Thyroid gland (tissue), 4 donors: Measurements from ENCODE around the gene ARID5A. TPM values are rescaled to one million over a fixed set of nuclear protein-coding genes. Genes with fewer than 3 reads are reported as not detected.
"Not testable (repeated sequence)": the region's sequence is repeated elsewhere in the genome, so short reads cannot be mapped to it uniquely, and the experiment has no call there.

ENCODE experiments used
- DNase-seq, 2 donors: peaks; one replicate each; pipeline ENCODE4 v3.0.0-alpha.2; 2019
- H3K27ac ChIP-seq, 3 donors: fragments of 200-600 bp; sonication (generic); 1 replicate in 2 of 3; 2 replicates in 1 of 3; pipeline ENCODE4 v1.5.1; 2016 to 2019; ENCODE audit warnings: mild to moderate bottlenecking in 1 of 3, moderate library complexity in 1 of 3
- H3K27me3 ChIP-seq: fragments of 200-600 bp; sonication (generic); one replicate; pipeline ENCODE4 v1.5.1; 2019
- H3K36me3 ChIP-seq, 2 donors: fragments of 200-600 bp; sonication (generic); one replicate each; pipeline ENCODE4 v1.5.1; 2016 to 2019
- H3K4me1 ChIP-seq, 2 donors: fragments of 200-600 bp; sonication (generic); one replicate each; pipeline ENCODE4 v1.5.1; 2017 to 2019
- H3K4me3 ChIP-seq, 3 donors: fragments of 200-600 bp; sonication (generic); replicated peaks in 1 of 3; 1 replicate in 2 of 3; 2 replicates in 1 of 3; pipeline ENCODE4 v1.5.1; 2016; ENCODE audit warnings: mild to moderate bottlenecking in 1 of 3
- H3K9me3 ChIP-seq: fragments of 200-600 bp; sonication (generic); one replicate; pipeline ENCODE4 v1.5.1; 2017
- POLR2A ChIP-seq, 2 donors: fragments of 450-650 bp; IDR thresholded peaks; one replicate each; pipeline ENCODE4 v1.6.1; 2017; ENCODE audit warnings: antibody characterized with exemption in 2 of 2, mild to moderate bottlenecking in 2 of 2, moderate library complexity in 1 of 2
- WGBS, 2 donors: methylation state at CpG; one replicate each; pipeline ENCODE4 v1.1.5; 2017; 5-methylcytosine and 5-hydroxymethylcytosine counted together
- intact Hi-C: fragments of 100-400 bp; cut with DNase I; formaldehyde crosslinking; loops from one replicate; pipeline ENCODE4 v1.15.1; 2023
- total RNA-seq, 4 donors: library from RNA; depleted of rRNA; stranded (reverse); fragments of >200 nt; gene quantifications; one replicate each; pipeline ENCODE4 v1.2.3, GENCODE V29; 2016
- TF ChIP-seq, protein P1 (sequence below), 6 experiments: fragments of 200-600 bp in 3 of 6; fragments of 450-650 bp in 3 of 6; sonication (generic) in 3 of 6; IDR thresholded peaks; one replicate each; pipeline ENCODE4 v1.5.1; 2016 to 2019; ENCODE audit warnings: antibody characterized with exemption in 6 of 6, mild to moderate bottlenecking in 2 of 6, inconsistent platforms in 1 of 6, moderate library complexity in 1 of 6

Gene ARID5A
- total RNA-seq, 4 donors from 2014 or later, result 9.2 to 29.3 (median 20.0) TPM

DNA sequence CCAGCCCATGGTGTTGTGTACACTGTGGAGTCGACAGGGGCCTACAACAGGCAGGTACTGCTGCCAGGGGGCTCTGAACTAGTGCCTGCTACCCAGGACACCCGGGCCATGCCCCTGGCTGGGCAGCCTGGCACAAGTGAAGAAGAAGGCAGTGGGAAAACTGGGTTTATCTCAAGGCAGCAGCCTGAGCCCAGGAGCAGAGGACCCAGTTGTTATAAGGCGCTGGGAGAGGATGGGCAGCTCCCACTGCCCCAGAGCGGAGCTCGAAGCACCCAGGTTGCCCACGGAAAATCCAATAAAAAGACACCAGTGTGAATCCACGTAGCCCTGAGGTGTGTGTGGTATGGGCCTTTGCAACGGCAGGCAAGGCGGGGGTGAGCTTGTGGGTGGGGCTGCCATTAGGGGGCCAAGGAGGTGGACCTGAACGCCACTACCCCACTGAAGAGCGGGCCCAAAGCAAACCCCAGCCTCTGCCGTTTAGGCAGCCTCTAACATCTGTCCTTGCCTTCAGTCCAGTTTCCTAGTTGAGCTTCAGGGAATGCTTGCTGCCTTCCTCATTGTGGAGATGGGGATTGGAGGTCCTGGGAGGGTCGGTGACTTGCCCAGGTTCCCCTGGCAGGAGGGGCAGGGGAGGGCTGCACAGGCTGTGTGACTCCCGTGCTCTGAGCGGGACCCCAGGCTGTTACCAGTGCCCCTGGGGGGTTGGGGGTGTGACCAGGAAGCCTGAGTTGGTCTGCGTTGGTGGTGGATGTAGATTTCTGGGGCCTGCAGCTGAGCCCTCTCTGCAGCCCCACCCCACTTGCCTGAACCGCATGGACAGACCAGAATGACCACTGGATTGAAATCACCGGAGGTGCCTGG lies 16.0 kb downstream of the ARID5A start:
- no peak for DNase-seq
- intact Hi-C loops, result no loop called here
- WGBS, 2 donors, result 87 to 91% methylated on average over 15 to 16 of the region's 18 CpGs

DNA sequence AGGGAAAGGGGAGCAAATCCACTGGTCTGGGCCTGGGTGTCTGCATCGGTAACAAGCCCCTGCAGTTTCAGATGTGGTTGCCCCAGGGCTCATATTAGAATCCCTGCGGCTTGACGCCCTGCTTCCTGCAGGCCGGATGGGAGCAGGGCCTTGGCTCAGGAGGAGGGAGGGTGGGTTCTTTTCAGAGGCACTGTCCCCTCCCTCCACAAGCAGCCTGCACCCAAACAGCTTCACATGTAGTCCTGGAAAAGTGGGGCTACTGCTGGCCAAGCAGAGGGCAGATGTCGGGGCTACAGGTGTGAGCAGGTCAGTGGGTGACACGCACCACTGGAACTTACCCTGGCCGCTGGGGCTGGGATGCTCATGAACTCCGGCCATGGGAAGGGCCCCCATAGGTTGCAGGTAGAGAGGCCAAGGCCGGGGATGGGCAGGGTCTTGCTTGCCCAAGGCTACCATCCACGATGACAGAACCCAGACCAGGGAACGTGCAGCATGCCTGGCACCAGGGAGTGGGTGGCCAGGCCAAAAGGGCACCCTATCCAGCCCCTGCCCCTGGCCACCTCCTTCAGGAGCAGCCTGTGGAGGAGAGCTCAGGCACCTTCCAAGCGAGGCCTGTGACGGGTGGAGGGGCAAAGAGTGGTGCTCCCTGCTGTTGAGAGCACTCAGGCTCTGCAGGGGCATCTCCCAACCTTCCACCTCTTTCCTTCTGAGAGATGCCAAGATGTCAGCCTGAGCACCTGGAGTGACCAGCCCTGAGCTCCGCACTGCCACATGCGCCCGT lies 16.8 kb downstream of the ARID5A start:
- TF ChIP-seq, protein P1, sequence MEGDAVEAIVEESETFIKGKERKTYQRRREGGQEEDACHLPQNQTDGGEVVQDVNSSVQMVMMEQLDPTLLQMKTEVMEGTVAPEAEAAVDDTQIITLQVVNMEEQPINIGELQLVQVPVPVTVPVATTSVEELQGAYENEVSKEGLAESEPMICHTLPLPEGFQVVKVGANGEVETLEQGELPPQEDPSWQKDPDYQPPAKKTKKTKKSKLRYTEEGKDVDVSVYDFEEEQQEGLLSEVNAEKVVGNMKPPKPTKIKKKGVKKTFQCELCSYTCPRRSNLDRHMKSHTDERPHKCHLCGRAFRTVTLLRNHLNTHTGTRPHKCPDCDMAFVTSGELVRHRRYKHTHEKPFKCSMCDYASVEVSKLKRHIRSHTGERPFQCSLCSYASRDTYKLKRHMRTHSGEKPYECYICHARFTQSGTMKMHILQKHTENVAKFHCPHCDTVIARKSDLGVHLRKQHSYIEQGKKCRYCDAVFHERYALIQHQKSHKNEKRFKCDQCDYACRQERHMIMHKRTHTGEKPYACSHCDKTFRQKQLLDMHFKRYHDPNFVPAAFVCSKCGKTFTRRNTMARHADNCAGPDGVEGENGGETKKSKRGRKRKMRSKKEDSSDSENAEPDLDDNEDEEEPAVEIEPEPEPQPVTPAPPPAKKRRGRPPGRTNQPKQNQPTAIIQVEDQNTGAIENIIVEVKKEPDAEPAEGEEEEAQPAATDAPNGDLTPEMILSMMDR (IDR thresholded peaks at IDR 0.05), result no peak
- no peak for TF ChIP-seq POLR2A (IDR thresholded peaks at IDR 0.05)
- intact Hi-C loops, result no loop called here
- peaks cover 8 to 11% of the 10 kb centered on the region in 2 donors for H3K36me3 ChIP-seq
- H3K9me3 ChIP-seq, result no peaks in the 10 kb centered on the region
- H3K27me3 ChIP-seq, result no peaks in the 10 kb centered on the region
- no peak for DNase-seq
- no peak overlapping the region for H3K4me3 ChIP-seq
- no peaks in the 10 kb centered on the region for H3K4me1 ChIP-seq
- H3K27ac ChIP-seq, result no peak overlapping the region
- WGBS, 2 donors, result 88 to 94% methylated on average over 14 to 16 of the region's 16 CpGs

More for the DNA sequence above, 16.0 kb downstream of the ARID5A start:
- Histone ChIP-seq H3K36me3 (peaks cover 8 to 11% of the 10 kb centered on the region in 2 donors), H3K9me3 (no peaks in the 10 kb centered on the region), H3K4me1 (no peaks in the 10 kb centered on the region), H3K27me3 (no peaks in the 10 kb centered on the region), H3K4me3 (no peak overlapping the region), H3K27ac (no peak overlapping the region)
- TF ChIP-seq, protein P1 (IDR thresholded peaks at IDR 0.05), result no peak
- no peak for TF ChIP-seq POLR2A (IDR thresholded peaks at IDR 0.05)

GRCh38 chr2:96553957-96554292 lies 17.4 kb downstream of the ARID5A start:
- H3K27me3 ChIP-seq, H3K9me3 ChIP-seq, H3K4me3 ChIP-seq, H3K27ac ChIP-seq, DNase-seq, intact Hi-C loops, H3K4me1 ChIP-seq: not testable (repeated sequence)
- H3K36me3 ChIP-seq, result peaks cover 8 to 11% of the 10 kb centered on the region in 2 donors
- 36 to 46% methylated on average over 9 of the region's 9 CpGs for WGBS, 2 donors

GRCh38 chr2:96554293-96555145 lies 18.0 kb downstream of the ARID5A start:
- Histone ChIP-seq H3K27ac (no peak overlapping the region), H3K4me3 (no peak overlapping the region), H3K27me3 (no peaks in the 10 kb centered on the region), H3K9me3 (no peaks in the 10 kb centered on the region), H3K4me1 (no peaks in the 10 kb centered on the region), H3K36me3 (peaks cover 8 to 11% of the 10 kb centered on the region in 2 donors)
- intact Hi-C loops, result no loop called here
- peak; percentile 54 to 71 for DNase-seq
- TF ChIP-seq, protein P1 (IDR thresholded peaks at IDR 0.05), result peak; percentile 72 to 95 (median 82)
- TF ChIP-seq POLR2A (IDR thresholded peaks at IDR 0.05), result no peak
- 43 to 58% methylated on average over 18 to 35 of the region's 35 CpGs for WGBS, 2 donors

DNA sequence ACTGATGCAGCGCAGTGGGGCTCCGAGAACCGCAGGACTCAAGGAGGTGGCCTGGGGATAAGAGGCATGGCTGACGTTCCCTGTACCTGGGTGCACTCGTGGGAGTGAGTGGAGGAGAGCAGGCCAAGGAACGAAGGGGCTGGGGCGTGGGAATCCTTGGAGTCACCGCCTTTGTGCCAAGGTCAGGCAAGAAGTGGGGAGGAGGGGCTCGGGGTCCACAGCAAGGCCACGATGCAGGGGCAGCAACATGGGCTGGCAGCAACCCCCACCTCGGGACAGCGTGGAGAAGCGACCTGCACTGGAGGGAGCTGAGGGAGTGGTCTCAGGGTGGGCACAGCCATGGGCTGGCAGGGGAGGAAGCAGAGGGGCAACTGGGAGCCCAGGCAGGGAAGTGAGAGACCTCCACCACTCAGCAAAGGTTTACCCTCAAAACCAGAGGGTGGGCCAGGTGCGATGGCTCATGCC lies 18.6 kb downstream of the ARID5A start:
- H3K27me3 ChIP-seq, result no peaks in the 10 kb centered on the region
- 78 to 84% methylated on average over 14 of the region's 14 CpGs for WGBS, 2 donors
- no peaks in the 10 kb centered on the region for H3K9me3 ChIP-seq
- intact Hi-C loops, result no loop called here
- no peak for DNase-seq
- H3K4me1 ChIP-seq, result no peaks in the 10 kb centered on the region
- no peak overlapping the region for H3K27ac ChIP-seq
- peaks cover 6 to 8% of the 10 kb centered on the region in 2 donors for H3K36me3 ChIP-seq
- H3K4me3 ChIP-seq, result no peak overlapping the region
- TF ChIP-seq, protein P1 (IDR thresholded peaks at IDR 0.05), result no peak
